ENCODE results near the gene BBS7.

DNA sequence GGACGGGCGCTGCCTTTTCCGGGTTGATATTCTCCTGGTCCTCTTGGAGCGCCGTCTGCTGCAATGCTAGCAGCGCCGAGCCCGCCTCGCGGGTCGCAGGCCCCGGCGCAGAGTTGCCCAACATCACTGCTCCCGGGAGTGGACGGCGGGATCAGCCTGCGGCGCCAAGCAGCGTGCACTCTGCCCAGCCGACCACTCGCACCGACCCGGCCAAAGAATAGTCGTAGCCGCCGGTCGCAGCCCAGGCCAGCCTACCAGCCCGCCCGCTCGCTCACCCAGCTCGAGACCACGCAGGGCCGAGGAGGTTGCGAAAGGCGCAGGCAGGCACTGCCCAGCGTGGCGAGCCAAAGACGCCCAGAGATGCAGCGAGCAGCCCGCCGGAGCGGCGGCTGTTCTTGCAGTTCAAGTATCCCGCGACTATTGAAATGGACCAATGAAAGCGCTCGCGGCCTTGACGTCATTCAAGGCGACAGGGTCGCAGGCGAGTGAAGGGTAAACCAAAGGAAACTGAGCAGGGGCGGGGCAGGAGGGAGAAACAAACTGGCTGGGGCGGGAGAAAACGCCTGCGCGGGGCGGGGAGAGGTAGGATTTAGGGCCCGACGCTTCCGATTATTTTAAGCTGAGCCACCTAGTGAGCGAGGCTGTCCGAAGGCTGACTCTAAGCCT, 46.6 kb downstream of the BBS7 start, which contains the start of gene CCNA2:
- TF ChIP-seq, protein P1, sequence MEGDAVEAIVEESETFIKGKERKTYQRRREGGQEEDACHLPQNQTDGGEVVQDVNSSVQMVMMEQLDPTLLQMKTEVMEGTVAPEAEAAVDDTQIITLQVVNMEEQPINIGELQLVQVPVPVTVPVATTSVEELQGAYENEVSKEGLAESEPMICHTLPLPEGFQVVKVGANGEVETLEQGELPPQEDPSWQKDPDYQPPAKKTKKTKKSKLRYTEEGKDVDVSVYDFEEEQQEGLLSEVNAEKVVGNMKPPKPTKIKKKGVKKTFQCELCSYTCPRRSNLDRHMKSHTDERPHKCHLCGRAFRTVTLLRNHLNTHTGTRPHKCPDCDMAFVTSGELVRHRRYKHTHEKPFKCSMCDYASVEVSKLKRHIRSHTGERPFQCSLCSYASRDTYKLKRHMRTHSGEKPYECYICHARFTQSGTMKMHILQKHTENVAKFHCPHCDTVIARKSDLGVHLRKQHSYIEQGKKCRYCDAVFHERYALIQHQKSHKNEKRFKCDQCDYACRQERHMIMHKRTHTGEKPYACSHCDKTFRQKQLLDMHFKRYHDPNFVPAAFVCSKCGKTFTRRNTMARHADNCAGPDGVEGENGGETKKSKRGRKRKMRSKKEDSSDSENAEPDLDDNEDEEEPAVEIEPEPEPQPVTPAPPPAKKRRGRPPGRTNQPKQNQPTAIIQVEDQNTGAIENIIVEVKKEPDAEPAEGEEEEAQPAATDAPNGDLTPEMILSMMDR (IDR thresholded peaks at IDR 0.05) = no peak
- TF ChIP-seq JUND (IDR thresholded peaks at IDR 0.05) (no peak), YY1 (IDR thresholded peaks at IDR 0.05; ENCODE audit: low read depth) (no peak), EP300 (IDR thresholded peaks at IDR 0.05; ENCODE audit: borderline replicate concordance in 1 of 2, low read depth in 1 of 2, low read length in 1 of 2) (peak in 1 of 2 experiments; percentile 5; a peak in 1 of 4 replicates), PBX3 (IDR thresholded peaks at IDR 0.05) (0 out of 2 replicates have a peak, but pooled peaks have one; percentile 2), FOXM1 (IDR thresholded peaks at IDR 0.05; ENCODE audit: low read depth) (peak; percentile 100)
- TF ChIP-seq, protein P2, sequence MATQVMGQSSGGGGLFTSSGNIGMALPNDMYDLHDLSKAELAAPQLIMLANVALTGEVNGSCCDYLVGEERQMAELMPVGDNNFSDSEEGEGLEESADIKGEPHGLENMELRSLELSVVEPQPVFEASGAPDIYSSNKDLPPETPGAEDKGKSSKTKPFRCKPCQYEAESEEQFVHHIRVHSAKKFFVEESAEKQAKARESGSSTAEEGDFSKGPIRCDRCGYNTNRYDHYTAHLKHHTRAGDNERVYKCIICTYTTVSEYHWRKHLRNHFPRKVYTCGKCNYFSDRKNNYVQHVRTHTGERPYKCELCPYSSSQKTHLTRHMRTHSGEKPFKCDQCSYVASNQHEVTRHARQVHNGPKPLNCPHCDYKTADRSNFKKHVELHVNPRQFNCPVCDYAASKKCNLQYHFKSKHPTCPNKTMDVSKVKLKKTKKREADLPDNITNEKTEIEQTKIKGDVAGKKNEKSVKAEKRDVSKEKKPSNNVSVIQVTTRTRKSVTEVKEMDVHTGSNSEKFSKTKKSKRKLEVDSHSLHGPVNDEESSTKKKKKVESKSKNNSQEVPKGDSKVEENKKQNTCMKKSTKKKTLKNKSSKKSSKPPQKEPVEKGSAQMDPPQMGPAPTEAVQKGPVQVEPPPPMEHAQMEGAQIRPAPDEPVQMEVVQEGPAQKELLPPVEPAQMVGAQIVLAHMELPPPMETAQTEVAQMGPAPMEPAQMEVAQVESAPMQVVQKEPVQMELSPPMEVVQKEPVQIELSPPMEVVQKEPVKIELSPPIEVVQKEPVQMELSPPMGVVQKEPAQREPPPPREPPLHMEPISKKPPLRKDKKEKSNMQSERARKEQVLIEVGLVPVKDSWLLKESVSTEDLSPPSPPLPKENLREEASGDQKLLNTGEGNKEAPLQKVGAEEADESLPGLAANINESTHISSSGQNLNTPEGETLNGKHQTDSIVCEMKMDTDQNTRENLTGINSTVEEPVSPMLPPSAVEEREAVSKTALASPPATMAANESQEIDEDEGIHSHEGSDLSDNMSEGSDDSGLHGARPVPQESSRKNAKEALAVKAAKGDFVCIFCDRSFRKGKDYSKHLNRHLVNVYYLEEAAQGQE (IDR thresholded peaks at IDR 0.05; ENCODE audit: low read depth, low read length) = no peak

Data from SK-N-SH (cell line).